ENCODE results near the gene RAB11FIP4.
"Not testable (repeated sequence)": the region's sequence is repeated elsewhere in the genome, so short reads cannot be mapped to it uniquely, and the experiment has no call there.

RAB11FIP4 gene, protein sequence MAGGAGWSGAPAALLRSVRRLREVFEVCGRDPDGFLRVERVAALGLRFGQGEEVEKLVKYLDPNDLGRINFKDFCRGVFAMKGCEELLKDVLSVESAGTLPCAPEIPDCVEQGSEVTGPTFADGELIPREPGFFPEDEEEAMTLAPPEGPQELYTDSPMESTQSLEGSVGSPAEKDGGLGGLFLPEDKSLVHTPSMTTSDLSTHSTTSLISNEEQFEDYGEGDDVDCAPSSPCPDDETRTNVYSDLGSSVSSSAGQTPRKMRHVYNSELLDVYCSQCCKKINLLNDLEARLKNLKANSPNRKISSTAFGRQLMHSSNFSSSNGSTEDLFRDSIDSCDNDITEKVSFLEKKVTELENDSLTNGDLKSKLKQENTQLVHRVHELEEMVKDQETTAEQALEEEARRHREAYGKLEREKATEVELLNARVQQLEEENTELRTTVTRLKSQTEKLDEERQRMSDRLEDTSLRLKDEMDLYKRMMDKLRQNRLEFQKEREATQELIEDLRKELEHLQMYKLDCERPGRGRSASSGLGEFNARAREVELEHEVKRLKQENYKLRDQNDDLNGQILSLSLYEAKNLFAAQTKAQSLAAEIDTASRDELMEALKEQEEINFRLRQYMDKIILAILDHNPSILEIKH

DNA sequence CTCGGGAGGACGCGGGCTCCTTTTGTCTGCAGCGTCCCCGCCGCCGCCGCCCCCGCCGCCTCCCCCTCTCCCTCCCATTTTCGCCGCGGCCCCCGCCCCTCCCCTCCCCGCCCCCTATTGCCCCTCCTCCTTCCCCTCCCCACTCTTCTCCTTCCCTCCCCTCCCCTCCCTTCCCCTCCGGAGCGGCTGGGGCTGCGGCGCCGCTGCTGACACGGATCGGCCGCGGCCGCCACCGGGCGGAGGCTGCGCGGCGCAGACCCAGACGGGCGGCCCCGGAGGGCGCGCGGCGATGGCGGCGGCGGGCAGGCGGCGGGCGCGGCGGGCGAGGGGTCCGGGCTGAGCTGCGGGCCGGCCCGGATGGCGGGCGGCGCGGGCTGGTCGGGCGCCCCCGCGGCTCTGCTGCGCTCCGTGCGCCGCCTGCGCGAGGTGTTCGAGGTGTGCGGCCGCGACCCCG is at the start of gene RAB11FIP4:
RAB11FIP4 (plus strand) TSS at position 180 of the 454 bp plus-strand sequence; CDS start at position 358, 178 bp downstream.
- DNase-seq (ENCODE audit: low read depth in 3 of 3), result no peak

DNA sequence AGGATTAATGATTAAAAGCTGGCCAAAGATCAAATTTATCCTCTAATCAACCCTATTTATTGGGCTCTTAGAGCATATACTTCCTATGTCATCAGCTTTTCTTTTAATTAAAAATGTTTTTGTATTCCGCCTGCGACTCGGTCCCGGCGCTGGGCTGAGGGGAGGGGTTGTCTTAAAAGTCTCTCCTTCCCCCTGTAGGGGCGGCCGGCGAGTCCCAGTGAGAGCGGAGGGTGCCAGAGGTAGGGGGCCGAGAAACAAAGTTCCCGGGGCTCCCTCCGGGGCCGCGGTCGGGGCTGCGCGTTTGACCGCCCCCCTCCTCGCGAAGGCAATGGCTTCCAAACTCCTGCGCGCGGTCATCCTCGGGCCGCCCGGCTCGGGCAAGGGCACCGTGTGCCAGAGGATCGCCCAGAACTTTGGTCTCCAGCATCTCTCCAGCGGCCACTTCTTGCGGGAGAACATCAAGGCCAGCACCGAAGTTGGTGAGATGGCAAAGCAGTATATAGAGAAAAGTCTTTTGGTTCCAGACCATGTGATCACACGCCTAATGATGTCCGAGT is 46.2 kb upstream of the RAB11FIP4 start:
- not testable (repeated sequence) for DNase-seq (ENCODE audit: low read depth in 3 of 3)

DNA sequence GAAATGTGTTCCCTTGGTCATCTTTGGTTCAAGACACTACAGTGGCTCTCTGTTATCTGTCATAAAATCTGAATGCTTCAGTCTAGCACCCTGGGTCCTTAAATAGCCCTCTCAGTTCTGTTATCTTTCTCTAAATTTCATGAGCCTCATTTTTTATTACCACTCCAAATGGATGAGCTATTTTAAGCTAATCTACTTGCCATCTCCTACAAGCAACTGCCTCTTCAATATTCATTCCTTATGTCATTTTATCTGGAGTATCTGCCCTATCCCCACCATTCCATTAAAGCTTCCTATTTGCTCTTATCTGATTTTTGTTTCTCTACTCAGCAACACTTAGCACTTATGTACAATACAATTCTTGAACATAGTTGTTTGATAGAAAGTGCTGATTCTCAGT is 42.0 kb upstream of the RAB11FIP4 start:
- no peak for DNase-seq (ENCODE audit: low read depth in 3 of 3)

DNA sequence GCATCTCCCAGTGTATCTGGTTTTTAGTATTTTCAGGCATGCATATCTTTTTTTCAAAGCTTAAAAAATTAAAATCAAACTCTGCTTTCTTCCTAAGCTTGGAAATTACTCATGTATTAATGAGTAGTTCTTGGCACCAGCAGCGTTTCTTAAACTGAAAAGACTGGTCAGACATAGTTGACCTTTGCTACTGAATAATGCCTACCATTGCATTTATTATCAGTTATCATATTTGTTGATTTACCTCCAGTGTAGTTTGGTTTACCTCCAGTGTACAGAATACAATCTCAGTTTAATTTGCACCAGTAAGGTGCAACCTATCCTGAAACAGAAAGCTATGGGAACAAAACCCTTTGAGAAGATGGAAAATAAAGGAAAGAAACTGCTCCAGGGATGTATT is 35.5 kb upstream of the RAB11FIP4 start:
- no peak for DNase-seq (ENCODE audit: low read depth in 3 of 3)

DNA sequence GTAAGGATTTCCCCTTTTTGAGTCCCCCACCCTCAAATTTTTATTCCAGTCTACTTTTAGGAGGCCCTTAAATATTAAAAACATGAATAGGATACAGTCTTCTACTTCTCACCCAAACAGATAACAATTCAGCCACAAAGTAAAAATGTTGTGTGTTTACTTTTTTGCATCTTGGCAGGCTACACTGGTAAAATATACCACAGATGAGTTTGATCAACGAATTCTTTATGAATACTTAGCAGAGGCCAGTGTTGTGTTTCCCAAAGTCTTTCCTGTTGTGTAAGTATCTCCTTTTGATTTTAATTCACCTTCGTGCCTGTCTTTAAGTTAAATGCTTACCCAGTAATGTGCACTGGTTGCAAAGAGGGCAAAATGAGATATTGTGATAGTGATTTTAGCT is 34.4 kb upstream of the RAB11FIP4 start:
- no peak for DNase-seq (ENCODE audit: low read depth in 3 of 3)

DNA sequence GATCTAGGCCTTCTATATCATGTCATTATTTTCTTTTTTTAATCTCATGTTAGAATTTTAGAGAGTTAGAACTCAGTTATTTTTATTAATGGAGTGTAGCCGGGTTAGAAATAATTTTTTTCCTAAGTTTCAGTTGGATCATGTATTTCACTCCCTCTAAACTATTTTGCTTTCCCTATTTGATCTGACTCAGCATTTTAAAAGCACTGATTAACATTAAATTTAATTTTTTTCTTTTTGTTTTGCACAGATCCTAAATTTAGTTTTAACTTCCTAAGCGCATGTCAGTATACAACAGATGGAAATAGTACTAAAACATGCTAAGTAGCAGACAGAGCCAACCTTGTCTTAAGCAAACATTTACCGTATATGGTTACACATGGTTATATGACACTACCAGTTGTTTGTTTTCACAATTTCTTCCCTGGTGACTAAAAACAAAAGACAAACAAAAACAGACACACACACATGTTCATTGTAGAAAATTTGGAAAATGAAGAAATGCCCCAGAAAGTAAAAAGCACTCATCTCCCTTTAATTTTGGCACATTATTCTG is 33.6 kb upstream of the RAB11FIP4 start:
- DNase-seq (ENCODE audit: low read depth in 3 of 3), result no peak

DNA sequence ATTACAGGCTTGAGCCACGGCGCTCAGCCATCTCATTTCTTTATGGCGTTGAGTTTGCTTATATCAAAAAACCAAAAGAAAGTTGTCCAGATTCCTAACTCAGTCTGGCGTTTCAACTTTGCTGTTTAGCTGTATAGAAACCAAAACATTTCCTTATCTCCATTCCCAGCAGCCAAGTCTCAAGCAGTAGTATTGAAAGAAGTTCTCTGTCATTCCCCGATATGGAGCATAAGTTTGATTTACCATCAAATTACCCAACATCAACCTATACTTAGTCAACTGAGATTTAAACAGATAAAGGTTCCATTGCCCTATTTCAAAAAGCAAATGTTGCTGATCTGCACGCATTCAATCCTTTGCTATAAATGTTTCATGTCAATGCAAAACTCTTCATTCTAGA is 27.5 kb upstream of the RAB11FIP4 start:
- no peak for DNase-seq (ENCODE audit: low read depth in 3 of 3)

DNA sequence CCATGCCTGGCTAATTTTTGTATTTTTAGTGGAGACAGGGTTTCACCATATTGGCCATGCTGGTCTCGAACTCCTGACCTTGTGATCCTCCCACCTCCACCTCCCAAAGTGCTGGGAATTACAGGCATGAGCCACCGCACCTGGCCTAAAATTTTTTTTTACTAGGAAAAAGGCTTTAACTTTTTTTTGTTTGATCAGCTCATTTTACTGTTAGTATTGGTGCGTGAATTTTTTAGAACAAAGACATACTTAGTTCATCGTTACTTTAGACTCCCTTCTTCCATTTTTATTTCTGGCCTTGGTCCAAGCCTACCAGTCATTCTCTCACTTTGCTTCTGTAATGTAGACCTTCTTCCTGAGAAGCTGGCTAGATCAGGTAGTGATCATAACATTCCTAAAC is 25.4 kb upstream of the RAB11FIP4 start:
- DNase-seq (ENCODE audit: low read depth in 3 of 3), result no peak

DNA sequence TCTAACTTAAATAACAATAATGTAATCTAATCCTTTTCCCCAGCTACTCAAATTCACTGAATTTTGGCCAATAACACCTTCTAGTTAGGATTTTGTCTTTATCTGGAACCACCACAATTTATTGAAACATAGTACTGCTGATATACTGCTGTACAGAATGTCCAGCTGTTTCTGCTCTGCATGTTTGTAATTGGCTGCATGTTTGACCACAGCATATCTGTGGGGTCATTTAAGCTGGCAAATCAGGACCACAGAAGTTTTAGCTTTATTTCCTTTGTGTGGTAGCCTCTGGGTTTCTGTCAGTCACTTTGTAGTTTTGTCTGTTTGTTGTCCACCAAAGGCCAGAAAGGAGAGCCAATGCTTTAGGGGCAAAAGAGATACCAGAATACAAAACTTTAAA is 22.2 kb upstream of the RAB11FIP4 start:
- no peak for DNase-seq (ENCODE audit: low read depth in 3 of 3)

DNA sequence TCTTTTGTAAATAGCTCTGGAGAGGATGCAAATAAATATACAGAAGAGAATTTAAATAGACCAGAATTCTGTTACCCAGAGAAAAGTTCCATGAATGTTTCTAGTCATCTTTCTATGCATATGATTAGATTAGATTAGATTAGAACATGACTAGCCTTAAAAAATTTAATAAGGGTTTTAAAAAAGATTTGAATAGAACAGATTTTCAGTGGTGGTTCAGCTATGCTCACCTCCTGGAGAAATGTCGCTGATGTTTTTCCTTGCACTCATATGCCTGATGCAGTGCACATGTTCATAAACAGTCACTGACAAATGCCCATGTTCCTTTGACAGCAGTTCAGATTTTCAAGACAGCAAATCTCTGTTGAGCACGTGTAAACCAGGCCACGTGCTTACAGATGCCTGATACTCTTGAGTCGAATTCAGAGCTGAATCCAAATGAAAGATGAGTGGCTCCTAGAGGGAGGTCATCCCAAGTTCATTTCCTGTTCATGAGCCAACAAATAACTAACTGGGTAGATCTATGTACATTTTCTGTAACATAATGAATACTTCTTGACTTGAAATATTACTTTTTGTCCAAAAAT is 19.9 kb upstream of the RAB11FIP4 start:
- no peak for DNase-seq (ENCODE audit: low read depth in 3 of 3)

DNA sequence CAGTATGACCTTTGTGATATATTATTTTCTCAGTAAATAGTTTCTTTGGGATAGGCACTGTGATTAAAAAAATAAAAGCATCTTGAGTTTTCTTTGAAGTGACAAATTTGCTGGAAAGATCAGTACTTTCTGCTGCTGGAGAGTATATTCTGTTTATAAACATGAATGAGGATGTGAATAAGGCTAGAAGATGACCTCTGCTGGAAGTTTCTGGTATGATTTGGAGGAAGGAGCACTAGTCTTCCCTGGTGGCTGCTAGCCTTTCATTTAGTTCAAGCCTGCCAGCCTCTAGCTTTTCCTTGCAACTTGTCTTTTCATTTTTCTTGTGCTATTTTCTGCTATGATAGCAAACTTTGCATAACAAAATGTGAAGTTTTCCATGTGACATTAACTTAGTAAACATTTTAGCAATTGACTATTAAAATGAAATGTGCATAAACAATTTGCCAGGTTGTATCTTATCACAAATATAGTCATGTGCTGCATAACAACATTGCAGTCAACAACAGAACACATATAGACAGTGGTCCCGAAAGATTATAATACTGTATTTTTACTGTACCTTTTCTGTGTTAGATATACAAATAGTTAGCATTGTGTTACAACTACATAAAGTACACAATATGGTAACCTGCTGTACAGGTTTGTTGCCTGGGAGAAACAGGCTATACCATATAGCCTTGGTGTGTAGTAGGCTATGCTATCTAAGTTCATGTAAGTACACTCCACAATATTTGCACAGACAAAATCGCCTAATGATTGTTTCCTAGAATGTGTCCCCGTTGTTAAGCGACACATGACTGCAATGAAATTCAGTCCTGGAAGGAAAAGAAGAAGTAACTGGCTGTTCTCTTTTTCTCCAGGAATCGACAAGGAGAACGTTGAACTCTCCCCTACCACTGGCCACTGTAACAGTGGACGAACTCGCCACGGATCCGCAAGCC is 18.1 kb upstream of the RAB11FIP4 start:
- DNase-seq (ENCODE audit: low read depth in 3 of 3), result no peak

DNA sequence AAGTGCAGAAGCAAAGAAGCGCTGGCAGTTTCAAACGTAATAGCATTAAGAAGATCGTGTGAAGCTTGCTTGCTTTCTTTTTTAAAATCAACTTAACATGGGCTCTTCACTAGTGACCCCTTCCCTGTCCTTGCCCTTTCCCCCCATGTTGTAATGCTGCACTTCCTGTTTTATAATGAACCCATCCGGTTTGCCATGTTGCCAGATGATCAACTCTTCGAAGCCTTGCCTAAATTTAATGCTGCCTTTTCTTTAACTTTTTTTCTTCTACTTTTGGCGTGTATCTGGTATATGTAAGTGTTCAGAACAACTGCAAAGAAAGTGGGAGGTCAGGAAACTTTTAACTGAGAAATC is 17.4 kb upstream of the RAB11FIP4 start:
- DNase-seq (ENCODE audit: low read depth in 3 of 3), result no peak

DNA sequence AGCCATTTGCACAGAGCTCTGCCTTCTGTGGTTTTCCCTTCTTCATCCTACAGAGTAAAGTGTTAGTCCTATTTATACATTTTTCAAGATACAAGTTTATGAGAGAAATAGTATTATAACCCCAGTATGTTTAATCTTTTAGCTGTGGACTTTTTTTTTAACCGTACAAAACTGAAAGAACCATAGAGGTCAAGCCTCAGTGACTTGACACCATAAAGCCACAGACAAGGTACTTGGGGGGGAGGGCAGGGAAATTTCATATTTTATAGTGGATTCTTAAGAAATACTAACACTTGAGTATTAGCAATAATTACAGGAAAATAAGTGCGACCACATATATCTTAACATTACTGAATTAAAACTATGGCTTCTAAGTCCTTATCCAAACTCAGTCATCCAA is 17.0 kb upstream of the RAB11FIP4 start:
- DNase-seq (ENCODE audit: low read depth in 3 of 3), result no peak

DNA sequence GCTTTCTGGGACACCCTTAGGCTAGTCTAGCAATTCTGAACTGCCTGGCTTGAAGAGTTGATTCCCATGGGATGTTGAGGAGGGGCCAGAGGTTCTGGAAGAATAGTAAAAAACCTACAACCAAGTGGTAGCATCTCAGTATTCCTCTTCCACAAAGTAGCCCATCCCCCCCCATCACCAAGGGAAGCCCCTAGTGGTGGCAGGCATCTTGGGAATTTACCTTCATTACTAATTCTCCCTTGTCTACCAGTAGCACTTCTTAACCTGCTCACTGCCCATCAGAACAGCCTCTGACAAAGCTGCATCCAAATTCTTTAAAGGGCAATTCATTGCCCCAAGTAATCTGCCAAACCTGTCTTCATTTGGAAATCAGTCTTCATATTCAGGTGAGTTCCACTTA is 12.8 kb upstream of the RAB11FIP4 start:
- DNase-seq (ENCODE audit: low read depth in 3 of 3), result no peak

DNA sequence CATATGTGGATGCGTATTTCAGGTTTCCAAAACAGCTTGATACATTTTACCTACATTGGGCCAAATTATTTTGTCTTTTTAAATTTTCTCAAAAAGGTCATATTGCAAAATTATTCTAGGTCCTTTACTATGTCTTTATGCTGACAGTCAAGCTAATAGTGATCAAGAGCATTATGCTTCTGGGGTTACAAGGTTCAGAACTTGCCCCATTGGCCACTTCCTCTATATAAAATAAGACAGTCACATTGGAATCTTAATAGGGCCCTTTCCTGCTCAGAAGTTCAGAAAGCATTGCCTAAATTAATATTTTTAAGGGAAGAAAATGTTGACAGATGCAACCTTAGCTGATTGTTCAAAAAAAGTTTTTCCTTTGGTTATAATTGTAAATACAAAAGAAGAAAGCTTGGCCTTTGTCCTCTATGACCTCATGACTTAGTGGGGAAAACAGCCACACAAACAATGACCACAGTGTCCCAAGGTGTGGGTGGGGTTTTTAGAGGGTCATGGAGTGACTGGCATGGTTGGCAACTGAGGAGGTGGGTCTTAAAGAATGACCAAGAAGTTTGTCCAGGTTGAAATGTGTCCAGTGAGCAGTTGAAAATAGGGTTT is 11.8 kb upstream of the RAB11FIP4 start:
- no peak for DNase-seq (ENCODE audit: low read depth in 3 of 3)

DNA sequence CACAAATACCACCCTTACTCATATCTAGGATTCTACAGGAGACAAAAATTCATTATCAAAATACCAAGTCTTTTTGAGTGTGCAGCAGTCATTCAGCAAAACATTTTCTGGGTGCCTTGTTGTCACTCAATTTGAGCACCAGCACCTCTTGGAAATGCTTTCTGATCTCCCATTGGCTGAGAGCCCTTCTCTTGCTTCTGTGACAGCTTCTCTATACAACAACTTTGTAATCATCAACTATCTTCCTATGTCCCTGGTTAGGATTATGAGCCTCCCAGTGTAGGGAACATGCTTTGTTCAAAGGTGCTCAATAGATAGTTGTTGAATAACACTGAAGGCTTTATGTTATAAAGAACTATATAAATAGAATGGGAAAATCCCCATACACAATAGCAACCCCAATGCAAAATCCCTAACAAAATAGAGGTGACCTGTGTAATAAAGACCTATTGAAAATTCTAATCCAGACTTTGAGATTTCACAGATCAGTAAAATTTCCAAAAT is 10.3 kb upstream of the RAB11FIP4 start:
- no peak for DNase-seq (ENCODE audit: low read depth in 3 of 3)

DNA sequence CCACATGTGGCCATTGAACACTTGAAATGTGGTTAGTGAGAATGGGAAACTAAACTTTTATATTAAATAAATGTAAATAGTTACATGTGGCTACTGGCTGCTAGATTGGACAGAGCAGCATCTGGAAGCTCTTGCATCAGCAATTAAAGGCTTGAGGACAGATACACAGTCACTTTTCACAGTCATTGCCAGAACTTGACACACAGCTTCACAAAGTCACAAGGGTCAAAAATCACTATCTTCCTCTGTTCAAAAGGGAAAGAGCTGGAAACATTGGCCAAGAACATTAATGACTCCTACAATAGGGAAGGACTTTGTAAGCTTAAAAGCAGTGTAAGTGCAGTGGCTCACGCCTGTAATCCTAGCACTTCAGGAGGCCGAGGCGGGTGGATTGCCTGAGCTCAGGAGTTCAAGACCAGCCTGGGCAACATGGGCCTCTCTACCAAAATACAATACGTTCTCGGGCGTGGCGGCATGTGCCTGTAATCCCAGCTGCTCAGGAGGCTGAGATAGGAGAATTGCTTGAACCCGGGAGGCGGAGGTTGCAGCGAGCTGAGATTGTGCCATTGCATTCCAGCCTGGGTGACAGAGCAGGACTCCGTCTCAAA is 8.7 kb upstream of the RAB11FIP4 start:
- DNase-seq (ENCODE audit: low read depth in 3 of 3), result not testable (repeated sequence)

DNA sequence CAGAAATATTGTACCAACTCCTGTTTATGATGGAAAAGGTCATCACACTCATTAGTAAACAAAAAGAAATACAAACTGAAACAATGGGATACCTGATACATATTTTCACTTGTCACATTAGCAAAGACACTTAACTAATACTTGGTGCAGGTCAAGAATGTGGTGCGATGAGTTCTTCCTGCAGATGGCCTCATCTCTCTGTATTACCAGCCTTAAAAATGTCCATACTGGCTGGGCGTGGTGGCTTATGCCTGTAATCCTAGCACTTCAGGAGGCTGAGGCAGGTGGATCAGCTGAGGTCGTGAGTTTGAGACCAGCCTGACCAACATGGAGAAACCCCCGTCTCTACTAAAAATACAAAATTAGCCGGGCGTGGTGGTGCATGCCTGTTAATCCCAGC is 8.0 kb upstream of the RAB11FIP4 start:
- not testable (repeated sequence) for DNase-seq (ENCODE audit: low read depth in 3 of 3)

DNA sequence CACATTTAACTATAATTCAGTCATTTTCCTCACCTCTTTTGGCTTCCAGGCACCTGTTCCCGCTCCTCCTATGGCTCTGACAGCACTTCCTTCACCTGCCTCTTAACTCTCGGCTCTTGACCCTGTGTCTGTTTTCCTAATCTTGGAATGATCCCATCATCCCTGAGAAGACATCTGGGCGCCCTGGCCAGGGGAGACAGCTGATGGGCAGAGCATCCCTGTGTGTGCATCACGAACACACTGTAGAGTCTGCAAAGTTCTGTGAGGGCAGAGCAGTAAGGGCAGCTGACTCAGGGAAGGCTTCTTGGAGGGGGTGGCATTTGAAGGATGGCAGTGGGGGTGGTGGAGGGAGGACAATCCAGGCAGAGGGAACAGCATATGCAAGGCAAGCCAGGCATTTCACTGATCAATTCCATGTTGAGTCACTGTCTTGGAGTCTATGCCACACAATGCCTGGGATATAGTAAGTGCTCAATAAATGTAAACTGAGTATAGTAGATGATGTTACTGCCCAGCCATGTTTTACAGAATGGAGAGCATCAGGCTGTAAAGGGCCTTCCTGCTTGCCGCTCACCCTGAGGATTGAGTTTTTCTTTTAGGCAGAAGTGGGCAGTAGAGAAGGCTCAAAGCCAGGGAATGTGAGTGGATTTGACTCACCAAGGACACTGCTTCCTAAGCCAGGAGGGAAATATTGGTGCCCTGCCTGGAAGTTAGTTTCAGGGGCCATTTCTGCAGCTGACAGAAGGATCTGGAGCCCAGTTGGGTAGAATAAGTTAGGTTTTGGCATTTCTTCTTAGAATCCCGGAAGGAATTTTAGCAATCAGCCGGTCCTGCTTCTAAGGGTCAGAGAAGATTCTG is 5.8 kb upstream of the RAB11FIP4 start:
- DNase-seq (ENCODE audit: low read depth in 3 of 3), result no peak

All from stimulated activated CD4-positive, alpha-beta T cell treated with anti-CD3 and anti-CD28 coated beads, TNF-alpha, amount 100 ng/mL, for 48 hours (primary cell).